Activated CD4-positive, alpha-beta memory T cell treated with anti-CD3 and anti-CD28 coated beads, Interleukin-2, amount 10 ng/mL, durations not matched to agents 7 days and 5 days (primary cell): ENCODE data around the gene POGLUT2. TPM values are rescaled to one million over a fixed set of nuclear protein-coding genes. Genes with fewer than 3 reads are reported as not detected.

Experiments
- CTCF ChIA-PET: fragments of 350-600 bp; sonication (Branson Sonifier 250); formaldehyde crosslinking; loops from one replicate; lab custom pipeline; 2021; ENCODE audit warnings: antibody characterized with exemption, inconsistent platforms; lab: Charles Lee
- POLR2A ChIA-PET: fragments of 350-600 bp; sonication (Branson Sonifier 250); formaldehyde crosslinking; loops from one replicate; lab custom pipeline; 2021; ENCODE audit warnings: antibody characterized with exemption; lab: Charles Lee
- DNase-seq: peaks from one replicate; pipeline ENCODE4 v3.0.0-alpha.2; 2020
- H3K27ac Mint-ChIP-seq: one replicate; pipeline ENCODE4 v1.8.0; 2021; ENCODE audit warnings: mild to moderate bottlenecking, mixed read lengths
- H3K27me3 Mint-ChIP-seq: one replicate; pipeline ENCODE4 v1.8.0; 2021; ENCODE audit warnings: mixed read lengths
- H3K36me3 Mint-ChIP-seq: one replicate; pipeline ENCODE4 v1.8.0; 2021; ENCODE audit warnings: low read depth, mixed read lengths
- H3K4me1 Mint-ChIP-seq: one replicate; pipeline ENCODE4 v1.8.0; 2021; ENCODE audit warnings: mixed read lengths
- H3K4me3 Mint-ChIP-seq: one replicate; pipeline ENCODE4 v1.8.0; 2021; ENCODE audit warnings: mild to moderate bottlenecking, mixed read lengths
- H3K9me3 Mint-ChIP-seq: one replicate; pipeline ENCODE4 v1.8.0; 2021; ENCODE audit warnings: mixed read lengths
- total RNA-seq, 2 experiments: library from RNA; stranded (reverse); gene quantifications; one replicate each; pipeline ENCODE4 v1.2.3, GENCODE V29; 2021

POGLUT2 gene
- total RNA-seq: 10 to 100 TPM; 10.4 to 10.5 TPM

DNA sequence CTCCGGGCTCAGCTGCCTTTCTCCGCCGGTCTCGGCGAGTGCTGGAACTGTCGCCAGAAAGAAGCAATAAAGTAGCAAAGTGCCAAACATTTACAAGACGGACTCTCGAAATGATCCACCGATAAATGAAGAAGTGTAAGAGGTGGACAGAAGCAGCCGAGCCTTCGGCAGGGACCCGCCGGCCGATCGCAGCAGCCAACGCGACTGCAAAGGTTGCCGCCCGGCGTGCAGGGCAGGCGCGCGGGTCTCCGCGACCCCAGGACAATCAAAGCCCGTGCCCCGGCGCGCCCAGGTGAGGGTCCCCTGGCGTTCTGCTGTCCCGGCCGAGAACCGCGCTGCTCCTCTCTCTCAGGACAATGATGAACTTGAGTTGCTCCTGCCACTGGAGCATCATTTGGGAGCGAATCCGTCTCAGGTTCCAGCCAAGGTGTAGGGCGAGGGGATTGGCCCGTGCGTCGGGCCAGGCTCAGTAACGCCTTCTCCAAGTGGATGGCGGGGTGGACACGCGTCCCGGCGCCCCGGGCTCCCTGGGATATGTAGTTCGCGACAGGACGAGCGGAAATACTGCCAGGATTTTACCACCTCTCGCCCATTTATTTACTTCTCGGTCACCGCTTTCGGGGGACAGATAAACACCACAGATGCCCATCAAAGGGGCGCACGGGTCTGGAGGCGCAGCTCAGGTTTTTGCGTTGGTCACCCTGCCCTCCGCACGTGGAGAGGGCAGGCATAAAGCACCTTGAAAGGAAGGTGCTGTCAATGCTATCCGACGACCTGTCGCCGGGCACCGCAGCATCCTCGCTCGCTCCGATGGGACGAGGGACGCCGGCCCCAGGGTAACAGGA lies at the start of gene POGLUT2, which contains the start of gene BIVM:
TSS of gene POGLUT2 (minus strand) at position 396 of the 845 bp plus-strand sequence. CDS start at position 90, 306 bp downstream.
TSS of gene BIVM (plus strand) at position 539 of the 845 bp plus-strand sequence. CDS start 8,149 bp downstream, outside the sequence.
- Mint-ChIP-seq H3K4me3 (peak within 1 kb of the TSS; percentile 90), H3K36me3 (peaks cover 24% of the 10 kb centered on the region), H3K9me3 (no peaks in the 10 kb centered on the region), H3K27me3 (no peaks in the 10 kb centered on the region), H3K4me1 (peaks cover 43% of the 10 kb centered on the region), H3K27ac (peak within 1 kb of the TSS; percentile 79)
- ChIA-PET CTCF (interaction anchor here (0.7 to 4.5 kb wide), 13 partner anchors 14 to 219 kb away, joined by 3 to 37 read pairs (median 4); partner anchors contain the start of genes ERCC5 and TEX30), POLR2A (interaction anchor here (0.9 to 6.9 kb wide), 16 partner anchors 9 to 207 kb away, joined by 3 to 107 read pairs (median 6); partner anchors contain the start of genes ERCC5, TEX30 and TPP2)
- peak; percentile 91 for DNase-seq

DNA sequence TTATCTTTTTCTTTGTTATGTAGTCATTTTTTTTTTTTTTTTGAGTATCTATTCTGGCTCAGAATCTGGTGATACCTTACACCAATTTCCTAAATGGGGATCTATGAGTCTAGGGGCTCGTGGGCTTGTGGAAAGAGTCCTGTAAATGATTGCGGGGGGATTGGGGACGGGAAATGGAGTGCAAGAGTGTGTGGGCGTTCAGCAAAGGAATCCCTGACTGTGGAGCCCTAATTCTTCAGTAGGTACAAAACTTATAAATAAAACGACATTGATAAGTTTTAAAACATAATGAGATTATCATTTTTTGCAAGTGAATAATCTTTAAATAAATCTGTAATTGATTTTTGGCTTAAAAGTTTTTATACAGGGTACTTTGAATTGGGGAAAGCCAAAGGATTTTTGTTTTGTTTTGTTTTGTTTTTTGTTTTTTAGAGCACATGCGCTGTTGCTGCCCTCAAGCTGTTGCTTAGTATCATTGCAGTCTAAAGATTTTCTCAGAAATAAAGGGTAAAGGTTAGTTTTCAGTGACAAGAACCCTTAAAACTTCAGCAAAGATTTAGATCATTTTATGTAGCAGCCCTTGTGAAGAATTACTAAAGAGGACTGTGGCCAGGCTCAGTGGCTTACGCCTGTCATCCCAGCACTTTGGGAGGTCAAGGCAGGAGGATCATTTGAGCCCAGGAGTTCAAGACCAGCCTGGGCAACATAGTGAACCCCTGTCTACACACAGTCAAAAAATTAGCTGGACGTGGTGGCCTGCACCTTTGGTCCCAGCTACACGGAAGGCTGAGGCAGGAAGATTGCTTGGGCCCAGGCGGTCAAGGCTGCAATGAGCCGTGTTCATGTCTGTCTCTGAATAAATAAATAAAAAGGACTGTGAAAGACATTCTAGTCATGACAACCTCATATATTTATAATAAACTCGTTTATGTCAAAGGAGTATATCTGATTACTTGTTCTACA lies 48.8 kb upstream of the POGLUT2 start:
- Mint-ChIP-seq H3K27me3 (no peaks in the 10 kb centered on the region), H3K9me3 (no peaks in the 10 kb centered on the region), H3K4me1 (peaks cover 44% of the 10 kb centered on the region), H3K27ac (peak overlapping the region; percentile 98), H3K36me3 (peaks cover 23% of the 10 kb centered on the region), H3K4me3 (peak overlapping the region; percentile 99)
- DNase-seq: no peak
- POLR2A ChIA-PET: interaction anchor here (0.7 to 5.8 kb wide), 10 partner anchors 16 to 453 kb away, joined by 3 to 342 read pairs (median 18); partner anchors contain the start of genes BIVM, POGLUT2, TEX30 and TPP2
- CTCF ChIA-PET: interaction anchor here (0.7 to 4.9 kb wide), 21 partner anchors 9 to 268 kb away, joined by 3 to 113 read pairs (median 4); partner anchors contain the start of genes TEX30 and TPP2

DNA sequence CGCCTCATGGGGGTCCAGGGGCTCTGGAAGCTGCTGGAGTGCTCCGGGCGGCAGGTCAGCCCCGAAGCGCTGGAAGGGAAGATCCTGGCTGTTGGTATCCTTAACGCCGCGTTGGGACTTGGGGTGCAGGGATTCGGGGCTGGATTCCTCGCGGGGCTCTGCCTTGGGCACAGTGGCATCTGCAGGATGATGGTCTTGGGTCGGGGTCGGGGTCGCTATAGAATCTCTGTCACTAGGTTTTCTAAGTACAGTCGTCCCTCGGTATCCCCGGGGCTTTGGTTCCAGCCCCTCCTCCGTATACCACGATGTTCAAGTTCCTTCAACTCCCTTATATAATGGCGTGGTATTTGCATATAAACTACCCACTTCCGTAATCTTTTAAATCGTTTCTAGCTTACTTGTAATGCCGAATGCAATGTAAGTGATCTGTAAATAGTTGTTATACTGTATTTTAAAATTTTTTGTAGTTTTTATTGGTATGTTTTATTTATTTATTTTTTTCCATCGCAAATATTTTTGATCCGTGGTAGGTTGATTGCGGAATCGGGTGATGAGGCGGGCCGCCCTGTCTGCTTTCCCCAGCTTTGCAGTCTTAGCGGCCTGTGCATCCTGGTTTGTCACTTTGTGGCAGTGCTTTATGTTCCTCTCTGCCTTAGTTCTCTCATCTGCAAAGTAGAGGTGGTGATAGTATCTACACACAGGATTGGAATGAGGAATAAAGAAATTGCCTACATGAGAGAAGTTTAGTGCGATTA lies 47.7 kb upstream of the POGLUT2 start:
- no peaks in the 10 kb centered on the region for H3K9me3 Mint-ChIP-seq
- CTCF ChIA-PET: interaction anchor here (0.8 to 4.9 kb wide), 18 partner anchors 18 to 267 kb away, joined by 3 to 113 read pairs (median 4); partner anchors contain the start of genes TEX30 and TPP2
- H3K4me1 Mint-ChIP-seq: peaks cover 41% of the 10 kb centered on the region
- H3K36me3 Mint-ChIP-seq: peaks cover 21% of the 10 kb centered on the region
- H3K27ac Mint-ChIP-seq: peak overlapping the region; percentile 98
- DNase-seq: peak; percentile 57
- H3K4me3 Mint-ChIP-seq: peak overlapping the region; percentile 99
- POLR2A ChIA-PET: interaction anchor here (0.6 to 5.8 kb wide), 33 partner anchors 8 to 452 kb away, joined by 3 to 342 read pairs (median 6); partner anchors contain the start of genes BIVM, POGLUT2, TEX30 and TPP2
- H3K27me3 Mint-ChIP-seq: no peaks in the 10 kb centered on the region

DNA sequence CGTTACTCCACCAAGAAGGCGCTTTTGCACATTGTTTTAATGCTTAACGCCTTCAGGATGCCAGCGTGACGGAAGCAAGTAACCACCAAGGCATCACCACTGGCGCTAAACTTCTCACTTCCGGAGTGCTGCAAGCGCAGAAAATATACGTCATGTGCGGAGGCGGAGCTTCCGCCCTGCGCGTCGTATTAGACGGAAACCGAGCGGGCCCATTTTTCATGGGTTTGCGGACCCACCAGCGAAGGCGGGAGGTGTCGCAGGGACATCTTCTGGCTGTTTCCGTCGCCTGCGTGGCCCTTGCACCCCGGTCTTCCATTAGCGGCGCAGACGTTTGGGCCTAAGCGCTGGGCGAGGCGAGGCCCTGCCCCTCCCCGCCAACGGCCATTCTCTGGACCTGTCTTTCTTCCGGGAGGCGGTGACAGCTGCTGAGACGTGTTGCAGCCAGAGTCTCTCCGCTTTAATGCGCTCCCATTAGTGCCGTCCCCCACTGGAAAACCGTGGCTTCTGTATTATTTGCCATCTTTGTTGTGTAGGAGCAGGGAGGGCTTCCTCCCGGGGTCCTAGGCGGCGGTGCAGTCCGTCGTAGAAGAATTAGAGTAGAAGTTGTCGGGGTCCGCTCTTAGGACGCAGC lies 47.0 kb upstream of the POGLUT2 start, which contains the start of gene ERCC5:
TSS of gene ERCC5 (plus strand) at position 403 of the 631 bp plus-strand sequence. CDS start 235 bp downstream, outside the sequence.
- ChIA-PET CTCF (interaction anchor here (0.6 to 4.9 kb wide), 19 partner anchors 25 to 1071 kb away, joined by 3 to 113 read pairs (median 4); partner anchors contain the start of genes TEX30 and TPP2), POLR2A (interaction anchor here (0.6 to 5.8 kb wide), 42 partner anchors 9 to 451 kb away, joined by 3 to 342 read pairs (median 5); partner anchors contain the start of genes BIVM, POGLUT2, TEX30 and TPP2)
- H3K27ac Mint-ChIP-seq: peak within 1 kb of the TSS; percentile 98
- DNase-seq: peak; percentile 96
- peaks cover 41% of the 10 kb centered on the region for H3K4me1 Mint-ChIP-seq
- peak within 1 kb of the TSS; percentile 99 for H3K4me3 Mint-ChIP-seq
- H3K36me3 Mint-ChIP-seq: peaks cover 25% of the 10 kb centered on the region
- no peaks in the 10 kb centered on the region for H3K9me3 Mint-ChIP-seq
- no peaks in the 10 kb centered on the region for H3K27me3 Mint-ChIP-seq

DNA sequence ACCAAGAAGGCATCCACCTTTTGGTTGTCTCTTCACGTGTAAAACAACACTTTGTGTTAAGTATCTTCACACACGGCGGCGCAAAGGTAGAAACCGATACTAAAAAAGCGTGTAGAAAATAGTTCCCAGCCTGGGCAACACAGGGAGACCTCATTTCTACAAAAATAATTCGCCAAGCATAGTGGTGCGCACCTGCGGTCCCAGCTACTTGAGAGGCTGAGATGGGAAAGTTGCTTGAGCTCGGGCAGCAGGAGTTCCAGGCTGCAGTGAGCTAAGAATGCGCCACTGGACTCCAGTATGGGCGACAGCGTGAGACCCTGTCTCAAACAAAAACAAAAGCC lies 46.5 kb upstream of the POGLUT2 start:
- no peak for DNase-seq
- Mint-ChIP-seq H3K27me3 (no peaks in the 10 kb centered on the region), H3K4me1 (peaks cover 36% of the 10 kb centered on the region), H3K9me3 (no peaks in the 10 kb centered on the region), H3K27ac (peak overlapping the region; percentile 98), H3K36me3 (peaks cover 20% of the 10 kb centered on the region), H3K4me3 (peak overlapping the region; percentile 99)
- ChIA-PET CTCF (interaction anchor here (0.6 to 4.9 kb wide), 13 partner anchors 25 to 1070 kb away, joined by 3 to 113 read pairs (median 6); partner anchors contain the start of genes TEX30 and TPP2), POLR2A (interaction anchor here (0.6 to 5.8 kb wide), 38 partner anchors 8 to 451 kb away, joined by 3 to 342 read pairs (median 6); partner anchors contain the start of genes BIVM, POGLUT2, TEX30 and TPP2)

DNA sequence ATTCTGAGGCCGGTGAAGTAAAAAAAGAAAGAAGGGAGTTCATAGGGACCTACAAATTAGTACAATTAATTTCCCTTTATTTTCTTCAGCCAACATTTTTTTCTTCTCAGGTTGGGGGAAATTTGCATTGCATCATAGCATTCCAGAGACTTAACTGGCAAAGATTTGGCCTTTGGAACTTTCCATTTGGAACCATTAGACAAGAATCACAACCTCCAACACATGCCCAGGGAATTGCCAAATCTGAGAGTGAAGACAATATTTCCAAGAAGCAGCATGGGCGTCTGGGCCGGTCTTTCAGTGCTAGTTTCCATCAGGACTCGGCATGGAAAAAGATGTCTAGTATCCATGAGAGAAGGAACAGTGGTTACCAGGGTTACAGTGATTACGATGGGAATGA lies 40.7 kb upstream of the POGLUT2 start:
- Mint-ChIP-seq H3K27me3 (no peaks in the 10 kb centered on the region), H3K36me3 (peaks cover 24% of the 10 kb centered on the region), H3K27ac (no peak overlapping the region), H3K4me1 (peaks cover 2% of the 10 kb centered on the region), H3K9me3 (no peaks in the 10 kb centered on the region), H3K4me3 (no peak overlapping the region)
- DNase-seq: no peak
- POLR2A ChIA-PET: interaction anchor here (0.9 kb wide), 1 partner anchor 243 kb away, joined by 3 read pairs; no protein-coding TSS in a partner anchor
- CTCF ChIA-PET: no interaction called here

DNA sequence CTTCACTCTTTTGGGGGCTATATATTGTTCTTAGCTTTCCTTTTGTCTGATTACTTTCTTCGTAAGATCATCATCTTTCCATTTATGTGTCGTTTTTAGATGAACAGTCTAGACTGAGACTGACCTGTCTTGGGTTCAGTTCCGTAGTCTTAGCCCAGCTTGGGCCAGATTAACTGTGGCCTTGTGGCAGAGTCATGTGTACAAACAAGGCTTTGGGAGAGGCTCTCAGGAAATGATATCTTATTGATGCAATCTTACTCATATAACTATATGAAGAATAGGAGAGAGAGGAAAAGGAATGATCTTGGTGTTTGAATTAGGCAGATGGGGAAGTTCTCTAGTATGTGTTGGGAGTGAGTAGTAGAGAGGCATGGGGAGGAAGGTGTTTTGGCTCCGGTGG lies 40.2 kb upstream of the POGLUT2 start:
- Mint-ChIP-seq H3K27me3 (no peaks in the 10 kb centered on the region), H3K4me3 (no peak overlapping the region), H3K27ac (no peak overlapping the region), H3K4me1 (no peaks in the 10 kb centered on the region), H3K9me3 (no peaks in the 10 kb centered on the region), H3K36me3 (peaks cover 24% of the 10 kb centered on the region)
- no peak for DNase-seq
- CTCF ChIA-PET: no interaction called here
- POLR2A ChIA-PET: no interaction called here

DNA sequence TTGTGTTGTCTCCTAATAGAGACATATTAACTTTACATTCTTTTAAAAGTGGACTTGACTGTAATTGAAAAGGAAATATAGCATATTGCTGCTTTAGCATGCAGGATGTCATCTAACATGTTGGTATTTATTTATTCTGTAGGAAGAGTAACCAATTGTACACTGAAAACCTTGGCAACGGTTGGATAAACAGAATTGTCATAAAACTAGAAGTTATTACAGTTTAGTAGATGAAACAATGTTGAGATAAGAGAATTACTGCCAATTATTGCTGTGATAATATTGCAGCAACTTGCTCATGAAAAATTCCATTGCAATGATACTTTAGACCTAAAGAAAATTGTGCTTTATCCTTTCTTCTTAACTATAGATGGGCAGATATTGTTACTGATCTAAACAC lies 39.5 kb upstream of the POGLUT2 start:
- Mint-ChIP-seq H3K9me3 (no peaks in the 10 kb centered on the region), H3K27ac (no peak overlapping the region), H3K4me1 (no peaks in the 10 kb centered on the region), H3K36me3 (peaks cover 30% of the 10 kb centered on the region), H3K27me3 (no peaks in the 10 kb centered on the region), H3K4me3 (no peak overlapping the region)
- CTCF ChIA-PET: no interaction called here
- POLR2A ChIA-PET: no interaction called here
- DNase-seq: no peak

DNA sequence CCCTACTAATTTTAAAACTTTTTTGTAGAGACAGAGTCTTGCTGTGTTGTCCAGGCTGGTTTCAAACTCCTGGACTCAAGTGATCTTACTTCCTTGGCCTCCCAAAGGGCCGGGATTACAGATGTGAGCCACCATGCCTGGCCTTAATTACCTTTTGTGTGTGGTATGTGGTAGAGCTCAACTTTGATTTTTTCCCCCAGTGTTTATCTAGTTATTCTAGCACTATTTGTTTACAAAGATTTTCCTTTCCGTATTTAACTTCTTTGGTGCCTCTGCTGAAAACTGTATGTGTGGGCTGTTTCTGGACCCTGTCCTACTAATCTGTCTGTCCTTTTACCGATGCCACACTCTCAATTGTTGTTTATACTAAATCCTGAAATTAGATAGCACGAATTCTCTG lies 37.7 kb upstream of the POGLUT2 start:
- no peaks in the 10 kb centered on the region for H3K27me3 Mint-ChIP-seq
- POLR2A ChIA-PET: interaction anchor here (1.3 kb wide), 1 partner anchor 9 kb away, joined by 4 read pairs; the partner anchor contains the start of gene ERCC5
- no peak overlapping the region for H3K27ac Mint-ChIP-seq
- H3K9me3 Mint-ChIP-seq: no peaks in the 10 kb centered on the region
- DNase-seq: no peak
- H3K4me3 Mint-ChIP-seq: no peak overlapping the region
- H3K4me1 Mint-ChIP-seq: no peaks in the 10 kb centered on the region
- peaks cover 31% of the 10 kb centered on the region for H3K36me3 Mint-ChIP-seq
- CTCF ChIA-PET: interaction anchor here (0.6 kb wide), 1 partner anchor 42 kb away, joined by 5 read pairs; no protein-coding TSS in a partner anchor

DNA sequence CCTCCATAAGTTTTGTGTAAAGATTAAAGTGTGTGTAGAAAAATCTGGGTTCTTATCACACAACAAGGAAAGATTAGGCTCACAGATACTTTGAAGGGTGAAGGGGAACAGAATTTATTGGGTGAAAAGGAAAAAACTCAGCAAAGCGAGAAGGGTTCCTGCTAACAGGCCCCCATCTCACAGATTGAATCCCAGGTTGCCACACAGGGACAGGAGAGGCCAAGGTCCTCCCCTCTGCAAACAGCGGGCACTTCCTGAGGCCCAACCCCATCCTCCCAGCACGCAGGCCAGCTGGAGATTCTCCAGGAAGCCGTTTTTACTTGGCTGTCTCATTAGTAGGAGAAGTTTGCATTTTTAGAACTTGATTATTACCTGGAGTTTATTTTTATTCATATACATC lies 31.9 kb upstream of the POGLUT2 start:
- Mint-ChIP-seq H3K36me3 (peaks cover 23% of the 10 kb centered on the region), H3K4me3 (no peak overlapping the region), H3K4me1 (no peaks in the 10 kb centered on the region), H3K27me3 (no peaks in the 10 kb centered on the region), H3K27ac (no peak overlapping the region), H3K9me3 (no peaks in the 10 kb centered on the region)
- ChIA-PET POLR2A (interaction anchor here (1.3 to 1.7 kb wide), 2 partner anchors 15 to 16 kb away, joined by 4 to 7 read pairs; partner anchors contain the start of gene ERCC5), CTCF (no interaction called here)
- no peak for DNase-seq
